Hematopoietic multipotent progenitor cell (in vitro differentiated cells): ENCODE measurements around the gene SLC38A10. TPM values are rescaled to one million over a fixed set of nuclear protein-coding genes. Genes with fewer than 3 reads are reported as not detected.

ENCODE experiments used
- DNase-seq, 3 donors: peaks; one replicate each; pipeline ENCODE4 v3.0.0-alpha.2; 2011 to 2015; ENCODE audit warnings: low read depth in 2 of 3, low spot score in 2 of 3
- total RNA-seq: library from RNA; depleted of rRNA; stranded (reverse); fragments of >200 nt; gene quantifications from one replicate; pipeline ENCODE4 v1.2.3, GENCODE V29; 2012

Gene SLC38A10
- total RNA-seq, 1 donor, result 91.8 TPM

DNA sequence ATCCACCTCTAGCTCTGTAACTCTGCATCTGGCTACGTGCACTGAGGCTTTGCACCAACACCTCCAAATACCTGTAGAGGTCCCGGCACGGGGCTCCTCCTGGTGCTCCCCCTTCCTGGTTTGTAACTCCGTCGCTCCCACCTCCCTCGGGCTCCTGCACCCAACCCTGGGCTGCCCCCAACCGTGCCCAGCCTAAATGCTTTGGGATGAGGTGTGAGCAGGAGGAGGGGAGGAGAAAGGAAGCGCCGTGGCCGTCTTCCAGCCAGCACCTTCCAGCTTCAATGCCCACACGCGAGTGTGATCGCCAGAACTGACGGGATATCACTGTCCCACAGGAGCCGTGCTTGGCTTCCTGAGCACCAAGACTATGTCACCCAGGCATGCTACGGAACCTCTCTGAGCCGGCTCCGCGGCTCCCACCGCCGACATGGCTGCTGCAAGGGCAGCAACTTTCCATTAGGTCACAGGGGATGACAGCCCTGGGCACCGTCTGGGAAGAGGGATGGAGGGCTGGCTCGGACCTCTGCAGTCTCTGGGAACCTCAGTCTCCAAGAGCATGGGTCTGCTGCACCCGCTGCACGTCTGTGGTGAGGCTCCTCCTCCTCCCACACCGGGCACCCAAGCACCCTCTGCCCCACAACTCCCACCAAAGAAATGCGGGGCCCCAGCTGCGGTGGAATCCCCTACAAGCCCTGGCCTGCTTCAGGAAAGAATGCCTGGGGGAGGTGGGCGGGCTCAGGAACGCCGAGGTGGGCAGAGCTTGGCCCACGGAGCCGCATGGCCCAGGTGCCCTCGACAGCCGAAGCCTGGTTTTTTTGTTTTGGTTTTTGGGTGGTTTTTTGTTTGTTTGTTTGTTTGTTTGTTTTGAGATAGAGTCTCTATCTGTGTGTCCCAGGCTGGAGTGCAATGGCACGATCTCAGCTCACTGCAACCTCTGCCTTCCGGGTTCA, 6.4 kb upstream of the SLC38A10 start:
- DNase-seq, result no peak

DNA sequence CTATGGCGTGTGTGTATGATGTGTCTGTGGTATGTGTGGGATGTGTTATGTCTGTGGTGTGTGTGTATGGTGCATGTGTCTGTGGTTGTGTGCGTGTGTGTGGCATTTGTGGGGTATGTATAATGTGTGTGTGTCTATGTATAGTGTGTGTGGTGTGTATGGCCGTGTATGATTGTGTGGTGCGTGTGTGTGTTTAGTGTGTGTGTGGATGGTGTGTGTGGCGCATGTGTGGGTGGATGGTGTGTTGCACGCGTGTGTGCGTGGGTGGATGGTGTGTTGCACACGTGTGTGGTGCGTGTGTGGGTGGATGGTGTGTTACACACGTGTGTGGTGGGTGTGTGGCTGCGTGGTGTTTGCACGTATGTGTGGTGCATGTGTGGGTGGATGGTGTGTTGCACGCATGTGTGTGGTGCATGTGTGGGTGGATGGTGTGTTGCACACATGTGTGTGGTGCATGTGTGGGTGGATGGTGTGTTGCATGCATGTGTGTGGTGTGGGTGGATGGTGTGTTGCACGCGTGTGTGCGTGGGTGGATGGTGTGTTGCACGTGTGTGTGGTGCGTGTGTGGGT, 5.6 kb upstream of the SLC38A10 start:
- DNase-seq, result no peak

GRCh38 chr17:81299846-81300585, 4.9 kb upstream of the SLC38A10 start:
- DNase-seq, result no peak

GRCh38 chr17:81298991-81299738, 4.1 kb upstream of the SLC38A10 start:
- no peak for DNase-seq

DNA sequence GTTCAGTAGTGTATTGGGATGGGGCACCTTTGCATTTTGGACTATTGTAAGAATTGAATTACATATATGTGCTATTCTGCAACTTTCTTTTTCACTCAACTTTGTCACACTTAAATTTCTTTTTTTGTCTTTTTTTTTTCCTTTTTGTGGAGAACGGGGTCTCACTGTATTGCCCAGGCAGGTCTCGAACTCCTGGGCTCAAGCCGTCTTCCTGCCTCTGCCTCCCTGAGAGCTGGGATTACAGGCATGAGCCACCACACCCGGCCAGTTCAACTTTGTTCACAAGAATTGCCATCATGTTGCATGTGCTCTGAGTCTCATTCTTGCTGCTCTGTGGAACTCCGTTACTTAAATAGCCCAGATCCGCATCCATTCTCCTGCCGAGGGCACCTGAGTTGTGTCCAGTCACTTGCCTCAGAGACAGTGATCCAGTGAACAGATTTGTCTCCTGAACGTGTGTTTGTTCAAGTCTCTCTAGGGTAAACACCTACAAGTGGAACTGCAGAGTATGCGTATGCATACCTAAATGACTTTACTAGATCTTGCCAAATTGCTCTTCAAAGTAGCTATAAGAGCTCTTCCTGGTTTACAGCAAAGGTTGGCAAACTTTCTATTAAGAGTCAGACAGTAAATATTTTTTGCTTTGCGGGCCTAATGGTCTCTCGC, 3.4 kb upstream of the SLC38A10 start:
- DNase-seq, result no peak

- peak in 2 of 3 donors; percentile 74 to 81 for DNase-seq
Measured at GRCh38 chr17:81295676-81296381, 722 bp upstream of the SLC38A10 start.

DNA sequence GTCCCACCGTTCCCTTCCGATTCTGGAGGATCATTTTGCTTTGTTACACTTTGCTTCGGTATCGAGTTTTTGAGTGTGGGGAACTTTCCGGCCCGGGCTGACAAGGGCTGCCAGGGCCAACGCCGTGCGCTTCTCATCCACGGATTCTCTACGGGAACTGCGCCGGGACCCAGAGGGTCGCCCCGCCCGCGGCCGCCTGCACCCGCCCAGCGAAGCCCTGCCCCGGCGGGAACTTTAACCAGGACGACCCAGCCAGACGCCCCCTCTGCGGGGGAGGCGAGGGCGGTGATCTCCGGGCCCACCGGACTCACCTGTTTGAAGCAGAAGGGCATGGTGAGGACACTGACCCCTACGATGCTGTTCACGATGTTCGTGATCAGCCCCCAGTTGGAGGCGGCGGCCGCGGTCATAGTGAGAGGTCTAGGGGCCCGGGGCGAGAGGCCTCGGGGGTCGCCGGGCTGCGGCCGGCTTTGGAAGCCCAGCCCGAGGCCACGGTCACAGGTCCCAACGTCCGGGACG, 536 bp downstream of the SLC38A10 start:
- no peak for DNase-seq

DNA sequence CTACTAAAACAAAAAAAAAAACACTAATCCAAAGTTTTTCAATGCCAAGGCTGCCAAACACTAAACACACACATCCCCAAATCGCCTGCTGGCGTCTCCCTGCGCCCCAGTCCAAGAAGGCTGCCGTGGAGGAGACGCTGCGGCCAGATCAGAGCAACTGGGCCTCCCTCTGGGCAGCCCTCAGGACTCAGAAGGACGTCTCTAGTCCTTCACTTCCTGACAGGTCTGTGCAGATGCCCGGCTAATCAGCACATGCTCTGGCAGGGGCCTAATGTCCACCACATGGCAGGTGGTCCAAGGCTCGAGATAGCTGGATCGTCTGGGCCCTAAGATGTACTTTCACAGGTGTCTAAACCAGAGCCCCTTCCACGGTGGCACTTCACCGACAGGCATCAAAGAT, 2.7 kb downstream of the SLC38A10 start:
- no peak for DNase-seq

DNA sequence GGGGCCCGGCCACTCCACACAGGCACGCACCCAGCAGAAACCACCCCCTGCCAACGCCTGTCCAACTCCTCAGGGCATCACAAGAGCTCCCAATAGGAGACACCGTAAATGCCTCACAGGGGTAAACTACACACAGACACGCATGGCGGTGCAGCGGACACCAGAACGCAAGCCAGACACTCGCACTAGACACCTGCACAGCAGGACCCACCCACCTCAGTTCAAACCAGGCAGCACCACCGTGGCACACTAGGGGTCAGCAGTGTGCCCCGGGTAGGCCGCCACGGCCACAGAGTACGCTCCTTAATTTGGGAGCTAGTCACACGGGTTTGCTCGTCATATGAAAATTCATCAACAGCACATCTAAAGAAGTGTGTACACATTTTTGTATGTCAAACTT, 3.4 kb downstream of the SLC38A10 start:
- peak in 2 of 3 donors; percentile 65 to 73 for DNase-seq

DNA sequence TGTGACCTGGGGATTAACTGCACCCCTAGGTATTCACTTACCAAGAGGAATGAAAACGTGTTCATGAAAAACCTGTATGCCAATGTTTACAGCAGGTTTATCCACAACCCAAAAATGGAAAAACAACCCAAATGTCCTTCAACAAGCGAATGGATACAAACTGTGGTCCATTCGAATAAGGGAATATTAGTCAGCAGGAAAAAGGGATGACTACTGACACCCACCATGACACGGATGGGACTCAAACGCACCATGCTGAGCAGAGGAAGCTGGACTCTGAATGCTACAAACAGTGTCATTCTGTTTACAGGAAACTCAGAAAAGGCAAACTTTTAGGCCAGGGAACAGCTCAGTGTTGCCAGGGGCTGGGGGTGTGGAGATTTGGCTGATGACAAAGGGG, 4.9 kb downstream of the SLC38A10 start:
- DNase-seq, result no peak

DNA sequence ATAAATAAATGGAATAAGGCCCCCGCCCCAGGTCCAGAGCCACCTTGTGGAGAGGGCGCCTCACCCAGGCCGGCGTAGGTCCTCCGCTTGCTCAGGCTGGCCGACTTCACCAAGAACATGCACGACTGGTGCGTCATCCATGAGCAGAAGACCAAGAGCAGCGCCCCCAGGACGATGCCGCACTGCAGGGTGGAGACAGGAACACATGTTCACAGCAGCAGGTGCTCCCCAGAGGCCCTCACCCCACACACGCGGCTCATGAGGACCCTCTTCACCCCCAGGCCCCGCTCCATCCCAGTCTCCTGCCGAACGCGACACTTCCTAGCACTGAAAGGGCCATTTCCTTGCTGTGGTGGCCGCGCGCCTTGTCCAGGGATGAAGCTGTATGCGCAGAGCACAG, 5.5 kb downstream of the SLC38A10 start:
- DNase-seq, result no peak

- DNase-seq, result no peak
Measured at GRCh38 chr17:81288715-81289114, 6.4 kb downstream of the SLC38A10 start.

- no peak for DNase-seq
Measured at GRCh38 chr17:81287741-81288430, 7.2 kb downstream of the SLC38A10 start.

DNA sequence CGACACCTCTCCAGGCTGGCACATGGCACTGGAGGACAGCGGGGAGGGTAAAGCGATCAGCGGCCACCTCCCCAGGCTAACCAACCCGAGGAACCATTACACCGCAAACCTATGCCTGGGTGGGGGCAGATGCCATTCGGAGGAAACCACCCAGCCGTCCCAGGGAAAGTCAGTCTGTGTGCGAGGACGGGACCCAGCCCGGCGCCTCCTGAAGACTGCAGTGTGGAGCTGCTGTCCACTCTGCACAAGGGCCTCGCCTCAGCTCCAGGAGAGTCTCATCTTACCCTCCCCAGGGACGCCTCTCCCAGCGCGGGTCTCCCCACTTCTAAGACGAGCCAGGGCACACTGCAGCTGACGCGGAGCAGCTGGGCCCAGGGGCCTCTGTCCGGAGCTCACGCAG, 8.0 kb downstream of the SLC38A10 start:
- no peak for DNase-seq

- DNase-seq, result no peak
Measured at GRCh38 chr17:81286491-81287145, 8.5 kb downstream of the SLC38A10 start.

DNA sequence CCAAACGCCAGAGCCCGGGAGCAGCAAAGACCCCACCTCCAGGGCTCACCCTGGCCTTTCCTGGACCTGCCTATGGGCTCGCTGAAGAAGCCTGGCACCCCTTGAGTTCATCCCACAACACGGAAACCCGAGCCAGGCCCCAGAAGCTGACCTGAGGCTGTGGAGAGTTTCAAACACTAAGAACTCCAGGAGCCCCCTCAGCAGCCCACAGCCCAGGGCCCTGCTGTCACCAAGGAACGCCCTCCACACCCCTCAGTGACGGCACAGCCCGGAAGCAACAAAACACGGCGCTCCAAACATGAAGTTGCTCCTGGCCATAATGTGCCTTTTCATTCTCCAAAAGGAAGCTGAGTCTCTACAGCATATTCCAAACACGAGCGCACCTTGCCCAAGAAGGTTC, 9.2 kb downstream of the SLC38A10 start:
- no peak for DNase-seq

DNA sequence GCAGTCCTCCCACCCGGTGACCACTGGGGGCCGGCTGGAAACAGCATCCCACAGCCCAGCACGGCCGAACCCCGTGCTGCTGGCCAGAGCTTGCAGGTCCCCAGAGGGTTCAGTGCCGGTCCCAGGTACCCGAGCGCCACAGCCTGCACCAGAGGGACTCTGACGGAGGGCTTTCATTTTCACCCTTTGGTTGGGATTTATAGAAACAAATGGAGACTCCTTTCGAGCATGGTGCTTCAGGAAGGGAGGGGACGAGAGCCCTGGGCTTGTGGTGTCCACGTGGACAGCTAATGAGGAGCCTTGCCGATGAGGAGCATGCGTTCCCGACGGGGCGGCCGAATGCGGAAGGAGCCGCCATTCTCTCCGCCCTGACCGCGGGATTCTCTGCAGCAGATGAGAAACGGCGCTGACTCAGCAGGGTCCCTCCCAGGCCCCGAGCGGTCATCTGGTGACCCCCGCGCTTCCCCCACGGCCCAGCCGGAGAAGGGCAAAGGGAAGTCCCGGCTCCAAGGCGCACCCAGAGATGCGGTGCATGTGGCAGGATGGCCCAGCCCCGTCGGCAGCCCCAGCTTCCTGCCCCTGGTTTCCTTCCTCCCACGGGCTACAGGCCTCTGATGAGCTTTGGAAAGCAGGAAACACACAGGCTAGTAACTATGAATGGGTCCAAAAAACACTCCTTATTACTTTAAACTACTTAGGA, 9.8 kb downstream of the SLC38A10 start:
- DNase-seq, result peak in 2 of 3 donors; percentile 56 to 60

DNA sequence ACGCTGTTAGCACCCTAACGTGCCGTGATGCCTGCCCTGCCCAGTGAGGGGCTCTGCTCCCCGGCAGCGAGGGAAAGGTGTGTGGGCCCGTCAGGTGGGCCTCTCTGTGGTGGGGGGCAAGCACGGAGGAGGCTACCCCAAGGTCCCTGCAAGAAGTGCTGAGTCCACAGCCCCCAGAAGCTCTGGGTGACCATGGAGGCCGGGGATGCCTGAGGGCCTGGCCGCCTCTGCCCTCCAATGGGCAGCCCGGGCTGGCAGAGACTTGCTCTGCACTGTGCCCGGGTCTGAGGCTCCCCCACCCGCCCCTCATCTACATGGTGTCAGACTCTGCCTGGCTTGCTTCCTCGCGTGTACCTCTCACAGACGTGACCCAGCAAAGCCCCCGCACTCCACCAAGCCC, 12.2 kb downstream of the SLC38A10 start:
- DNase-seq, result no peak
